ENCODE results near the gene TRMT61A.

Gene TRMT61A

GRCh38 chr14:103574104-103574503, 45.1 kb downstream of the TRMT61A start:
- no peak for DNase-seq (ENCODE audit: low spot score)
- no peak for TF ChIP-seq CTCF (IDR thresholded peaks at IDR 0.05; ENCODE audit: extremely low read depth, missing control alignments)

- no peak for TF ChIP-seq CTCF (IDR thresholded peaks at IDR 0.05; ENCODE audit: extremely low read depth, missing control alignments)
- no peak for DNase-seq (ENCODE audit: low spot score)
Measured at GRCh38 chr14:103574707-103575285, 45.8 kb downstream of the TRMT61A start.

- no peak for DNase-seq (ENCODE audit: low spot score)
- TF ChIP-seq CTCF (IDR thresholded peaks at IDR 0.05; ENCODE audit: extremely low read depth, missing control alignments), result no peak
Measured at GRCh38 chr14:103576371-103577024, 47.5 kb downstream of the TRMT61A start.

- TF ChIP-seq CTCF (IDR thresholded peaks at IDR 0.05; ENCODE audit: extremely low read depth, missing control alignments), result no peak
- no peak for DNase-seq (ENCODE audit: low spot score)
Measured at GRCh38 chr14:103578401-103579075, 49.5 kb downstream of the TRMT61A start.

GRCh38 chr14:103581206-103581605, 52.2 kb downstream of the TRMT61A start:
- no peak for TF ChIP-seq CTCF (IDR thresholded peaks at IDR 0.05; ENCODE audit: extremely low read depth, missing control alignments)
- DNase-seq (ENCODE audit: low spot score), result no peak

GRCh38 chr14:103581954-103582703, 53.1 kb downstream of the TRMT61A start:
- DNase-seq (ENCODE audit: low spot score), result no peak
- TF ChIP-seq CTCF (IDR thresholded peaks at IDR 0.05; ENCODE audit: extremely low read depth, missing control alignments), result no peak
